Stimulated activated CD8-positive, alpha-beta memory T cell treated with anti-CD3 and anti-CD28 coated beads, Interleukin-7, amount 100 ng/mL, for 48 hours (primary cell): ENCODE data around the gene ROBO4.

ENCODE experiments used
- DNase-seq, 2 donors: peaks; one replicate each; pipeline ENCODE4 v3.0.0-alpha.2; 2020; ENCODE audit warnings: low read depth in 1 of 2; ENCODE audit errors: extremely low read depth in 1 of 2

Gene ROBO4

DNA sequence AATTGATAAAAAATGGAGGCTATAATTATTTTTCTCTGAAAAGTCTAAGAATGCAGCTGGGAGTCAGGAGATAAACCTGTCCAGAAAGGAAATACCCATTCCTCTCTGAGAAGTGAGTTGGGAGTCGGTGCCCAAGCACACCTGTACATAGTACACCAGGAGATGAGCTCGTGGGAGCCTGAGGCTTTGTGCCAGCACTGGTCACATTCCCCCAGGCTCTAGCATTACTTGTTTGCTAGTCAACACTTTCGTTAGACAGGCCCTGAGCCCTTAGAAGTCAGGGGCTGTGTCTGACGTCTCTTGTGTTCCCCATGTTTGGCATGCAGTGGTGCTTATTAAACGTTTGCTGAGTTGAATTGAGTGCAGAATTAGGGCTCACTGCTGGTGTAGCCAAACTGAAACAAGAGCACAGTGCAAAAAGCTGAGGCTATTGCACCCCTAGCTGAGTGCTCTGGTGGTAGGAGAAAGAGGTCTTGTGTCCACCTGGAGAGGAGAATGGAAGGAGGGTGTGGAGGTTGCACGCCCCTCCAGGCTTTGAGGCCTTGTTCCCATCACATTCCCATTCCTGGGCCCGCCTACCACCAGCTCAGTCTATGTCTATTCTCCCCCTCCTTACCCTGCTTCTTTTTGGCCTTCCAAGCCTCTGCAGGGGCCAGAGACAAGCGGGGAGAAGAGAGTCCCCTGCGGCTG is 6.8 kb downstream of the ROBO4 start:
- no peak for DNase-seq

DNA sequence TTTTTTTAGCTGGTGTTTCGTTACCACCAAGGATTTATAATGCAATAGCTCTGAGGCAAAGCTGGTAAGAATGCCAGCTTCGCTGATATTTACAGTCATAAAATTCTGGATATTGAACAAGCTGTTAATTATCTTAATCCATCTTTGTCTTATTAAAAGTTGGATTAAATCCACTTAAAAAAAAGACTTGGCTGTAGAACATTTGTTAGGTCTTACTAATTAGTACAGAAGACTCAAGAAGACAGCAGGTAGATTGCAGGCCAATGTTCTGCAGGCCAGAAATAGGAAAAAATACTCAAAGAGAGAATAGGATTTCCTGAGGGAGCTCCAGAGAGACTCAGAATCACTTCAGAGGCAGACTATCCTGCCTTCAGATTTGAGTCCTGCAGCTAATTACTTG is 7.5 kb downstream of the ROBO4 start:
- no peak for DNase-seq

- DNase-seq, result no peak
These were observed 8.2 kb downstream of the ROBO4 start for GRCh38 chr11:124889191-124890091.

DNA sequence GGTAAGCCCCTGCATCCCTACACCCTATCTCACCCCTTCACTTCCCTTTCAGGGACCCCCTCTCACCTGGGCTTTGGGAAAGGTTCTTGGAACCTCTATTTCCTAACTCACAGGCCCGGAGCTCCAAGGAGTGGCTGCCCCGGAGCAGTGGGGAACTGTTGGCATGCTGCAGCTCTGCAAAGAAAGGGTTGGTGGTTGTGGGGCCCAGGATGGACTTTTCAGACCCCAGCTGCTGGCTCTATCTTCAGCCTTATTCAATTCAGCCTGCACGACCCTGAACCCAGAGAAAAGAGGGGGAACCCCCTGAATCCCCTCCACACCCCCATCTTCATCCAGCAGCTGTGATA is 10.0 kb downstream of the ROBO4 start:
- no peak for DNase-seq

- DNase-seq, result no peak
These were observed 10.5 kb downstream of the ROBO4 start for GRCh38 chr11:124886978-124887666.

GRCh38 chr11:124886476-124886875 is 11.2 kb downstream of the ROBO4 start:
- no peak for DNase-seq

DNA sequence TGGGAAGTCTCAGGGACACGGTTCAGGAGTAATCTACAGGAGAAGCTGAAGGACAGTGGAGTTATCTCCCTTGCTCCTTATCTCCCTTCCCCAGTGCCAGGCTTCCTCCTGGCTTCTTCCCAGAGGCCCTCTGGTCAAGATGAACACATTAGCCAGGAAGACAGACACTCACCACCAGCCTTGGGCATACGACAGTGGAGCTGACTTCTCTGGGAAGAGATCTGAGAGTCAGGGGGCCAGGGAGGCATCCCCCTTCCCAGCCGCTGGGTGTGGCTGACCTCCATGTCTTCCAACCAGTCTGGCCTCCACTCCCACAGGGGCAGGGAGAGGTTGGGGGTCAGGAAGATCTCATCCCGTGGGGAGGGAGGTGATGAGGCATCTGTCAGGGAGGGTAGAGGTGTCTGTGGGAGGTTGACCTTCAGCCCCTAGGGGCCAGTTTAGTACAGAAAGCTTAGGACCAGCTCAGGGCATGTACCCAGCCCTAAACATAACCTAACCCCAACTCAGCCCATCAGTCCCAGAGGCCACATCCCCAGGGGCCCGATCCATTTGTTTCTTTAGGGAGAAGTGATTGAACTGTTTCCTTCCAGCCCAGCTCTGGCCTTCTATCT is 12.7 kb downstream of the ROBO4 start:
- no peak for DNase-seq

DNA sequence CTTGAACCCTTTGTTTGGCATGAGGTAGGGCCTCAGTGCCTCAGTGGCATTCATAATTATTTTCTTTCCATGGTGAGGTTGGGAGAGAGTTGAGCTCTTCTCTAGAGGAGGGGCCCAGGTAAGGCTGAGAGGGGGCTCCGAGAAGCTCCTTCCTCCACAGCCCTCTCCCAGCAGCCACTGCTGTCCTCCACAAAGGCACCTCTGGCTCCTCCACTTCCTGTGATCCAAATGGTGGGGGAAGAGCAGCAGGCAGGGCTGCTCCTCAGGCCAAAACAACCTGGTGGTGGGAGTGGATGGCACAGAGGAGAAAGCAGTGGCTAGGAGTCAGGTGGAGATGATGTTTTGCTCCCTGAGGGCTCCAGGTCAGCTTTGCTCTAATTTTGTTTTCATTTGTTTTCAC is 13.3 kb downstream of the ROBO4 start:
- DNase-seq, result no peak

DNA sequence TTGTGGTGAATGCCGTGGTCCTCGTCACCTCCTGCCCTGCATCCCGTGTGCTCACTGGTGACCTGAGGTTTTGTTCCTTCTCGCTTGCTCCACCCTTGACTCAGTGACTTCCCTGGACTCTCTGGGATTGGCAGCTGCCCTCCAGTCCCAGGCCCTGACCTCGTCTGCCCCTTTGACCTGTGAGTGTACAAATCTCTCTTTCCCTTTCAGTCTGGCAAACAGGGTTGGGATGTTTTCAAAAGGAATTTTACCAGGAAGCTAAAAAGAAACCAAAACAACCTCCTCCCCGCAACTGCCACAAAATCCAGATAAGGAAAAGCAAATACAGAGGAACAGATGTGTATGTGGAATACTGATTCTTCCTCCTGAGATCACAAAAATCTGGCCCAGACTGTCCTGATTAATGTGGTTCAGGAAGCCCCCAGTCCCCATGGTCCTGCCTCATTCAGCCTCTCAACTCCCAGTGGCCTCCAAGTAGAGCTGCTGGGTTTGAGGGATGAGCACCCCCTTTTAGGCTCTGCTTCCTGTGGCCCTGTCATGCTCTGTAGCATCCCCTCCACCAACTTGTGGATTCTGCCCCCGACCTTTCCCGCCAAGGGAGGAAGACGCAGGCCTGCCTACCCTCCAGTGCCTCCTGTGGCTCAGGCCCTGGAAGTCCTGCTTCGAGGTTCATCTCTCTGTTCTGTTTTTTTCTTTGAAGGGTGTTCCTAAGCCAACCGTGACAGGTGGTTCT is 15.2 kb downstream of the ROBO4 start:
- no peak for DNase-seq

DNA sequence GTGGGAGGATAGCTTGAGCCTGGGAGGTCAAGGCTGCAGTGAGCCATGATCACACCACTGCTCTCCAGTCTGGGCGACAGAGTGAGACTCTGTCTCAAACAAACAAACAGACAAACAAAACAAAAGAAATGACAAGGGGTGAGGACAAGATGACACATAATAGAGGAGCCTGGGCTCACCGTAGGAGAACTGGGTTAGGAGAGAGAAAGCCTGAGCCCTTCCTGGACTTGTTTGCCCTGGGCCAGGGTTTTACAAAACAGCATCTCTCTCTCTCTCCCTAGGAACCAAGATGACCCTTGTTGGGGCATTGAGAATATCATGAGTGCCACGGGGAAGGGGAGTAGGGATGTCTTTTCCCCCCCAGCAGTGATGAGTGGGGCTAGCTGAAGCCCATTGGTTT is 16.7 kb downstream of the ROBO4 start:
- no peak for DNase-seq

DNA sequence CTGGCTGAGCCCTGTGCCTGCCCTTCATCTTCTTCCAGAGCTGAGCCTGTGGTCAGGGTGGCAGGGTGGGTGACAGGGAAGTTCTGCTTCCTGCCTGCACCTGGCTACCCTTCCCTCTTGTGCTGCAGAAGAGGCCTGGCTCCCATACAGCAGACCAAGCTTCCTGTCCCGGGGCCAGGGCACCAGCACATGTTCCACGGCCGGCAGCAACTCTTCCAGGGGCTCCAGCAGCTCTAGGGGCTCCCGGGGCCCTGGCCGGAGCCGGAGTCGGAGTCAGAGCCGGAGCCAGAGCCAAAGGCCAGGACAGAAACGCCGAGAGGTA is 17.4 kb downstream of the ROBO4 start:
- no peak for DNase-seq

DNA sequence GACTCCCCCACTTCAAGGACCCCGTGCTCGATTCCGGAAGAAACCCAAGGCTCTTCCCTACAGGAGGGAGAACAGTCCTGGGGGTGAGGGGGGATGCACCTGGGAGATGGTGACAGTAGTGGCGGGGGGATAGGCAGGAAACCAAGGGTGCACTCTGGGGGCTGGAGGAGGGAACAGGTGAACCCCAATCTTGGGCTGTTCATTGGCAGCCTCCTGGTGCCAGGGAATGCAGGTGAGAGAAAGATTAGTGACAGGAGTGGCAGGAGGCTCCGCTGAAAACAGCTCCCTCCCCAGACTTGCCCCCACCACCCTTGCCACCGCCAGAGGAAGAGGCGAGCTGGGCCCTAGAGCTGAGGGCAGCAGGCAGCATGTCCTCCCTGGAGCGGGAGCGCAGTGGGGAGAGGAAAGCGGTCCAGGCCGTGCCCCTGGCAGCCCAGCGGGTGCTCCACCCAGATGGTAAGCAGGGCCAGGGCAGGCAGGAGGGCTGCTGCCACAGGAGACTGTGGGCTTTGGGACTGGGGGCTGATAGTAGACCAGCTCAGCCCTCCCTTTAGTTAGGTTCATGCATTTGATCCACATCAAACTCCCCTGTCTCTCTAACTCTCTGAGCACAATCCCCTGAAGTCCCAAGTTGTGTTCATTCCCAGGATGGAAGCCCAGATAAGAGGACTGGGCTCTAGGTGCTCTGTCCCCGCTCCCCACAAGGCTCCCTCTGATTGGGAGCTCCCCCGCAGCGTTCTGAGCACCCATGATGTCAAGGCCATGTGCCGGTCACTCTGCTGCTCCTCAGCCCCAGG is 18.0 kb downstream of the ROBO4 start:
- DNase-seq, result no peak

DNA sequence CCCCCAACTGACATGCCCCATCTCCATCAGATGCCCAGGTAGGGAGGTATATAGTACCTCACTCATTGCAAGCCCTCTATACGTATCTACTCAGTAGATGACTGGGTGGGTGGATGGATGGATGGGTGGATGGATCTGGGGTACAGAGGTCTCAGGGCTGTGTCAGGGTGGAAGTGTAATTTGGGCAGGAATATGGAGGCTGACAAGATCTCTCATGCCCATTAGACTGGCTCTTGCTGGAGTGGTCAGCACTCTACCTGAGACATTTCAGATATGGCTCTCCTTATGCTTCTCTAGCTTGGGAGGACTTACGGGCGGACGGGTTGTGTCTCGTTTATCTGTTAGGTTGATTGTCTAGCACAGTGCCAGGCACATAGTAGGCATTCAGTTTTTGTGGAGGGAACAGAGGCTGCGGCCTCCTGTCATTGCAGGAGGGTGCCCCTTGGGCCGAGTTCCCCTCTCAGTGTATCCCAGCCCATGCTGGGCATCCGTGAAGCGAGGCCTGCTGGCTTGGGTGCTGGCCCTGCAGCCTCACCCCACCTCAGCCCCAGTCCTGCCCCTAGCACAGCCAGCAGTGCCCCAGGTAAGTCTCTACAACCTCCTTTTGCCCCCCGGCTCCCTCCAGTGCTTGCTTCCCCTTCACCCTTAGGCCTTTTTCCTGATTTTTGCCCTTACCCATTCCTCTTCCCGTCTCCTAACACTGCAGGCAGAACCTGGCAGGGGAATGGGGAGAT is 18.7 kb downstream of the ROBO4 start:
- no peak for DNase-seq

DNA sequence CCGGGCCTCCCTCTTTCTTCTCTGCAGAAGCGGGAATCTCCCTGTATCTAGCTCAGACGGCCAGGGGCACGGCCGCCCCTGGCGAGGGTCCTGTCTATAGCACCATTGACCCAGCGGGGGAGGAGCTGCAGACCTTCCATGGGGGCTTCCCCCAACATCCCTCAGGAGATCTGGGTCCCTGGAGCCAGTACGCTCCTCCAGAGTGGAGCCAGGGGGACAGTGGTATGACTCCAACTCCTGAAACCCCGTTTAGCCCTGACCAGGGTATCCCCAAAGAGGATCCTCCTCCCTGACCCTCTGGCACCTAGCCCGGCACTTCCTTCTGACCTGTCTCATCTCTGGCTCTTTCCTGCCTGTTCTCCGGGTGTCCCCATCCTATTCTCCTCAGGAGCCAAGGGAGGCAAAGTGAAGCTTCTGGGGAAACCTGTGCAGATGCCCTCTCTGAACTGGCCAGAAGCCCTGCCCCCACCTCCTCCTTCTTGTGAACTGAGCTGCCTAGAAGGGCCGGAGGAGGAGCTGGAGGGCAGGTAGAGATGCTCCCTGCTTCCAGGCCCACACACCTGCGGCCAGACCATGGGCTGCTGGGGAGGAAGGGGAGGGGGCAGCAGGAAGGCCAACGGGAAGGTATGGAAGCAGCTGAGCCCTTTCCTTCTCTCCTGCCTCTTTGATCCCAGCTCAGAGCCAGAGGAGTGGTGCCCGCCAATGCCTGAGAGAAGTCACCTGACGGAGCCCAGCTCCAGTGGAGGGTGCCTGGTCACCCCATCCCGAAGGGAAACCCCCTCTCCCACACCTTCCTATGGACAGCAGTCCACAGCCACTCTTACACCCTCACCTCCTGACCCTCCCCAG is 19.5 kb downstream of the ROBO4 start:
- no peak for DNase-seq

GRCh38 chr11:124877631-124877909 is 20.1 kb downstream of the ROBO4 start:
- no peak for DNase-seq

DNA sequence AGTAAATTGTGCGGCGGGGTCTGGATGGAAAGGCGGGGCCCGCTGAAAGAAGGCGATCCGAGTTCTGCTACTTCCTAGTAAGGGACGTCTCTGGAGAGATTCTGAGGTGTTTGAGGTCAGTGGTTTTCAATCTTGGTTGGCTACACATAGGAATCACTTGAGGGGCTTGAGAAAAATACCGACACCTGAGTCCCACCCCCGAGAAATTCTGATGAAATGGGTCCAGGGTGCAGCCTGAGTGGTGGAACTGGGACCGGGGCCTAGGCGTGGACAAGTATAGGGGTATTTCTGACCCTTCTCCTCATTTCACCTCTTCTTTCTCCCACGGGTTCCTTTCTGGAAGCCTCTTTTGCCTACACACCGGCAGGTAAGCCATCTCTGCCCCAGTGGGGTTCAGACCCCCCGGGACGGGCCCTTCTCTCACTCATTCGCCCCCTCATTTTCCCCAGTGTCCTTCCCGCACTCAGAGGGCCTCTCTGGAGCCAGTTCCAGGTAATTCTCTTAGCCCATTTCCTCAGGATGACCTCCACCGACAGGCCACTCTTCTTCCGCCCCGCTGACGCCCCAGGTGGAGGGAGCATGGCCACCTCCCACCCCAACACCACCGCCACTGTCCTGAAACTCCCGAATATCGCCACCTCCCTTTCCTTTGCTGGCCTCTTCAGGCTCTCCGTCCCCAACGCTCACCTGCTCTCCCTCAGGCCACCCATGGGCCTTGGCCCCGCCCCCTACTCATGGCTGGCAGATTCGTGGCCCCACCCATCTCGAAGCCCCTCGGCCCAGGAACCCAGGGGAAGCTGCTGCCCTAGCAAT is 20.6 kb downstream of the ROBO4 start:
- DNase-seq, result no peak

- peak; percentile 55 to 76 for DNase-seq
These were observed 21.5 kb downstream of the ROBO4 start for GRCh38 chr11:124875943-124876817.
